H1 (cell line): ENCODE data around the gene LARGE2. TPM values are rescaled to one million over a fixed set of nuclear protein-coding genes. Genes with fewer than 3 reads are reported as not detected.

Experiments
- ATF3 ChIP-seq: IDR thresholded peaks from 2 replicates; pipeline ENCODE4 v1.6.1; 2011; ENCODE audit warnings: low read depth, mild to moderate bottlenecking, low read length; ENCODE audit not compliant: insufficient read depth
- GABPA ChIP-seq: IDR thresholded peaks from 2 replicates; pipeline ENCODE4 v1.6.1; 2011; ENCODE audit warnings: mild to moderate bottlenecking, low read length, moderate library complexity, borderline replicate concordance; ENCODE audit not compliant: insufficient read depth
- GTF2F1 ChIP-seq: IDR thresholded peaks from 2 replicates; pipeline ENCODE4 v1.6.1; 2012; ENCODE audit warnings: low read depth, low read length, improper control_type of control experiment, borderline replicate concordance
- HDAC6 ChIP-seq: IDR thresholded peaks from one replicate; pipeline ENCODE4 v1.7.1; 2012; ENCODE audit warnings: low read depth, mild to moderate bottlenecking, inconsistent platforms, low read length, moderate library complexity
- SIRT6 ChIP-seq: IDR thresholded peaks from one replicate; pipeline ENCODE4 v1.7.1; 2012; ENCODE audit warnings: low read length, inconsistent platforms
- TBP ChIP-seq: IDR thresholded peaks from 2 replicates; pipeline ENCODE4 v1.6.1; 2011; ENCODE audit warnings: low read depth, low read length, improper control_type of control experiment
- TCF12 ChIP-seq: IDR thresholded peaks from 2 replicates; pipeline ENCODE4 v1.6.1; 2011; ENCODE audit warnings: low read depth, mild to moderate bottlenecking, low read length
- polyA plus RNA-seq, 7 experiments: library from polyadenylated mRNA; depleted of rRNA in 3 of 7; stranded (reverse) in 5 of 7; unstranded in 2 of 7; fragments of >200 nt in 5 of 7; fragments of 200-250 nt in 2 of 7; gene quantifications; 1 replicate in 5 of 7; 2 replicates in 1 of 7; 4 replicates in 1 of 7; pipeline versions ENCODE4 v1.2.1 to v1.2.3, GENCODE V29; 2011 to 2013; ENCODE audit warnings: missing spikeins in 2 of 7, mixed read lengths in 2 of 7
- total RNA-seq: library from RNA; stranded (reverse); fragmentation: NEBNext Ultra II Directional; extraction: Animal tissue kit (Norgen Biotek cat#: 25700); gene quantifications from 2 replicates; pipeline ENCODE4 v1.2.1, GENCODE V29; 2021

The LARGE2 gene
- total and polyA plus RNA-seq, 2 of the 8 experiments (the other 6 are each of a cell fraction or from before 2014, with no cell fraction given): 111 to 137 TPM

GRCh38 chr11:45947885-45948284, 25.4 kb downstream of the LARGE2 start (continued):
- TF ChIP-seq GTF2F1 (no peak), GABPA (no peak), SIRT6 (no peak), ATF3 (no peak), HDAC6 (no peak), TBP (no peak), TCF12 (no peak)
